H1 (cell line): ENCODE data around the gene BAIAP2. TPM values are rescaled to one million over a fixed set of nuclear protein-coding genes. Genes with fewer than 3 reads are reported as not detected.
A peak's percentile ranks its signal among the peaks of the same experiment; 100 is the strongest.

Experiments
- CTCF ChIA-PET: fragments of 300-600 bp; sonication (Branson Sonifier 250); formaldehyde crosslinking; loops from one replicate; lab custom pipeline; 2021; ENCODE audit not compliant: partially characterized antibody; lab: Charles Lee
- POLR2A ChIA-PET: fragments of 300-600 bp; sonication (Branson Sonifier 250); formaldehyde crosslinking; loops from one replicate; lab custom pipeline; 2021; ENCODE audit warnings: inconsistent platforms; ENCODE audit not compliant: partially characterized antibody; lab: Charles Lee
- DNase-seq, 2 experiments: peaks; one replicate each; pipeline versions ENCODE4 v3.0.0 to v3.0.0-alpha.2; 2010 to 2022; ENCODE audit warnings: low spot score in 2 of 2, low read depth in 1 of 2, mixed read lengths in 1 of 2
- FAIRE-seq: peaks from 2 replicates; lab custom pipeline; 2011; peaks lifted over from hg19 to GRCh38; lab: Jason Lieb, UNC
- H2AFZ ChIP-seq: 2 replicates; pipeline ENCODE4 v1.8.1; 2012; ENCODE audit warnings: low read length, inconsistent platforms
- H2AK5ac ChIP-seq: 2 replicates; pipeline ENCODE4 v1.6.1; 2013; ENCODE audit warnings: low read depth, low read length
- H2BK120ac ChIP-seq: replicated peaks from 2 replicates; pipeline ENCODE3; 2013; ENCODE audit warnings: low read depth, low read length, inconsistent platforms
- H2BK12ac ChIP-seq: 2 replicates; pipeline ENCODE4 v1.6.1; 2013; ENCODE audit warnings: low read depth, low read length
- H2BK15ac ChIP-seq: 2 replicates; pipeline ENCODE4 v1.6.1; 2013; ENCODE audit warnings: low read length
- H2BK20ac ChIP-seq: 2 replicates; pipeline ENCODE4 v1.6.1; 2013; ENCODE audit warnings: low read length
- H2BK5ac ChIP-seq: 2 replicates; pipeline ENCODE4 v1.6.1; 2013; ENCODE audit warnings: low read depth, low read length
- H3K14ac ChIP-seq: 2 replicates; pipeline ENCODE4 v1.6.1; 2013; ENCODE audit warnings: inconsistent platforms; ENCODE audit not compliant: insufficient read length
- H3K18ac ChIP-seq: 2 replicates; pipeline ENCODE4 v1.6.1; 2013; ENCODE audit warnings: low read length; ENCODE audit errors: extremely low read depth
- H3K23ac ChIP-seq: 2 replicates; pipeline ENCODE4 v1.6.1; 2013; ENCODE audit warnings: inconsistent platforms; ENCODE audit not compliant: insufficient read length
- H3K23me2 ChIP-seq: 2 replicates; pipeline ENCODE4 v1.6.1; 2013; ENCODE audit warnings: low read depth, low read length
- H3K27ac ChIP-seq: 2 replicates; pipeline ENCODE4 v1.6.1; 2011; ENCODE audit warnings: low read depth, low read length, inconsistent platforms
- H3K27me3 ChIP-seq, 4 experiments: replicated peaks in 1 of 4; 1 replicate in 1 of 4; 2 replicates in 3 of 4; pipeline versions ENCODE4 v1.6.1 to v1.8.1; 2011 to 2013; ENCODE audit warnings: low read length in 3 of 4, mild to moderate bottlenecking in 3 of 4, inconsistent platforms in 2 of 4, mixed read lengths in 2 of 4, moderate library complexity in 1 of 4; ENCODE audit not compliant: control insufficient read depth in 3 of 4, insufficient read depth in 3 of 4; ENCODE audit errors: extremely low read depth in 1 of 4
- H3K36me3 ChIP-seq, 4 experiments: 2 replicates each; pipeline versions ENCODE4 v1.6.1 to v1.8.1; 2011 to 2013; ENCODE audit warnings: mild to moderate bottlenecking in 4 of 4, low read length in 3 of 4, moderate library complexity in 2 of 4, control low read depth in 1 of 4, inconsistent platforms in 1 of 4; ENCODE audit not compliant: insufficient read depth in 4 of 4, control insufficient read depth in 2 of 4
- H3K4ac ChIP-seq: replicated peaks from 2 replicates; pipeline ENCODE3; 2013; ENCODE audit warnings: low read length, low read depth, mixed read lengths, inconsistent platforms; ENCODE audit not compliant: insufficient read length
- H3K4me1 ChIP-seq, 4 experiments: replicated peaks in 1 of 4; 1 replicate in 1 of 4; 2 replicates in 3 of 4; pipeline versions ENCODE4 v1.6.1 to v1.8.1; 2011 to 2013; ENCODE audit warnings: low read length in 3 of 4, inconsistent platforms in 2 of 4, mixed read lengths in 1 of 4; ENCODE audit not compliant: insufficient read depth in 4 of 4, control insufficient read depth in 3 of 4
- H3K4me2 ChIP-seq, 2 experiments: 2 replicates each; pipeline versions ENCODE4 v1.6.1 to v1.8.1; 2011 to 2013; ENCODE audit warnings: low read depth in 2 of 2, low read length in 2 of 2, control low read depth in 1 of 2, inconsistent platforms in 1 of 2, mild to moderate bottlenecking in 1 of 2; ENCODE audit not compliant: insufficient read depth in 1 of 2
- H3K4me3 ChIP-seq, 4 experiments: fragments of 200-600, 300-600 bp in 1 of 4; sonication (generic), shearing (Covaris generic), sonication (Bioruptor Twin) in 1 of 4; 2 replicates each; pipeline versions ENCODE4 v1.5.1 to v1.8.1; 2011 to 2016; ENCODE audit warnings: low read length in 4 of 4, low read depth in 3 of 4, control low read depth in 2 of 4, inconsistent platforms in 2 of 4, mild to moderate bottlenecking in 2 of 4, mixed read lengths in 1 of 4, moderate library complexity in 1 of 4; ENCODE audit not compliant: insufficient read depth in 2 of 4; ENCODE audit errors: extremely low read depth in 1 of 4
- H3K56ac ChIP-seq: replicated peaks from 2 replicates; pipeline ENCODE3; 2013; ENCODE audit warnings: low read depth, mild to moderate bottlenecking, mixed read lengths, low read length, inconsistent platforms; ENCODE audit not compliant: insufficient read length
- H3K79me1 ChIP-seq: 2 replicates; pipeline ENCODE4 v1.6.1; 2013; ENCODE audit warnings: low read depth, low read length, control low read depth
- H3K79me2 ChIP-seq, 2 experiments: 2 replicates each; pipeline versions ENCODE4 v1.6.1 to v1.8.1; 2012 to 2013; ENCODE audit warnings: low read length in 2 of 2, mild to moderate bottlenecking in 2 of 2, inconsistent platforms in 1 of 2; ENCODE audit not compliant: insufficient read depth in 2 of 2, control insufficient read depth in 1 of 2
- H3K9ac ChIP-seq, 4 experiments: replicated peaks in 1 of 4; 1 replicate in 1 of 4; 2 replicates in 3 of 4; pipeline versions ENCODE4 v1.6.1 to v1.8.1; 2011 to 2013; ENCODE audit warnings: low read depth in 3 of 4, low read length in 3 of 4, control low read depth in 2 of 4, mild to moderate bottlenecking in 2 of 4, moderate library complexity in 2 of 4, inconsistent platforms in 1 of 4; ENCODE audit errors: extremely low read depth in 1 of 4
- H3K9me3 ChIP-seq, 2 experiments: 2 replicates each; pipeline versions ENCODE4 v1.6.1 to v1.8.1; 2012 to 2013; ENCODE audit warnings: mild to moderate bottlenecking in 2 of 2, moderate library complexity in 2 of 2, control low read depth in 1 of 2, inconsistent platforms in 1 of 2, low read depth in 1 of 2, low read length in 1 of 2, mixed read lengths in 1 of 2; ENCODE audit not compliant: insufficient read depth in 2 of 2
- H4K20me1 ChIP-seq, 2 experiments: replicated peaks in 1 of 2; 2 replicates each; pipeline versions ENCODE3 to v1.8.1; 2011 to 2013; ENCODE audit warnings: inconsistent platforms in 2 of 2, low read length in 2 of 2, mild to moderate bottlenecking in 1 of 2; ENCODE audit not compliant: insufficient read depth in 2 of 2, control insufficient read depth in 1 of 2
- H4K5ac ChIP-seq: 2 replicates; pipeline ENCODE4 v1.6.1; 2013; ENCODE audit warnings: low read length, low read depth, mixed read lengths, inconsistent platforms; ENCODE audit not compliant: insufficient read length
- H4K8ac ChIP-seq: 2 replicates; pipeline ENCODE4 v1.8.0; 2013; ENCODE audit warnings: mild to moderate bottlenecking, moderate library complexity, low read length, inconsistent platforms; ENCODE audit not compliant: insufficient read depth; ENCODE audit errors: extremely low read depth
- H4K91ac ChIP-seq: replicated peaks from 2 replicates; pipeline ENCODE3; 2013; ENCODE audit warnings: low read length, mixed read lengths, inconsistent platforms; ENCODE audit not compliant: insufficient read length
- CHD1 ChIP-seq: IDR thresholded peaks from 2 replicates; pipeline ENCODE4 v1.6.1; 2012; ENCODE audit warnings: low read depth, low read length, improper control_type of control experiment
- MAFK ChIP-seq: IDR thresholded peaks from 2 replicates; pipeline ENCODE4 v1.6.1; 2012; ENCODE audit warnings: low read depth, mild to moderate bottlenecking, improper control_type of control experiment, low read length
- SAP30 ChIP-seq: fragments of 300-600 bp; sonication (generic); IDR thresholded peaks from 2 replicates; pipeline ENCODE4 v1.7.1; 2012; ENCODE audit warnings: low read length, moderate library complexity, mild to moderate bottlenecking, inconsistent platforms; ENCODE audit not compliant: insufficient read depth, insufficient replicate concordance
- WGBS, 2 experiments: shearing (Covaris generic) in 1 of 2; methylation state at CpG; one replicate each; pipeline versions ENCODE4 v1.1.6 to v1.1.7; 2013 to 2015; ENCODE audit warnings: low lambda C conversion rate in 2 of 2, mixed read lengths in 2 of 2, inconsistent platforms in 1 of 2, low coverage in 1 of 2, missing lambda C conversion rate in 1 of 2; ENCODE audit not compliant: insufficient replicate concordance in 2 of 2, insufficient coverage in 1 of 2, insufficient read length in 1 of 2; ENCODE audit errors: extremely low coverage in 1 of 2, missing lambda C conversion rate in 1 of 2; 5-methylcytosine and 5-hydroxymethylcytosine counted together
- polyA plus RNA-seq, 7 experiments: library from polyadenylated mRNA; depleted of rRNA in 3 of 7; stranded (reverse) in 5 of 7; unstranded in 2 of 7; fragments of >200 nt in 5 of 7; fragments of 200-250 nt in 2 of 7; gene quantifications; 1 replicate in 5 of 7; 2 replicates in 1 of 7; 4 replicates in 1 of 7; pipeline versions ENCODE4 v1.2.1 to v1.2.3, GENCODE V29; 2011 to 2013; ENCODE audit warnings: missing spikeins in 2 of 7, mixed read lengths in 2 of 7
- total RNA-seq: library from RNA; stranded (reverse); fragmentation: NEBNext Ultra II Directional; extraction: Animal tissue kit (Norgen Biotek cat#: 25700); gene quantifications from 2 replicates; pipeline ENCODE4 v1.2.1, GENCODE V29; 2021

BAIAP2 gene
- total and polyA plus RNA-seq, 2 of the 8 experiments (the other 6 are each of a cell fraction or from before 2014, with no cell fraction given), result 10.0 to 22.8 TPM

- H3K27ac ChIP-seq, result no peak overlapping the region
- no peak overlapping the region for H3K4me2 ChIP-seq
- no peaks in the 10 kb centered on the region for H3K79me1 ChIP-seq
- FAIRE-seq, result no peak
- H2AK5ac ChIP-seq, result no peak overlapping the region
- H4K5ac ChIP-seq, result no peak overlapping the region
- no peaks in the 10 kb centered on the region for H3K36me3 ChIP-seq
- WGBS, 2 experiments, result 90% methylated on average over 19 of the region's 25 CpGs; no CpG with 5 or more reads in 1 of the 2 experiments
- no peak overlapping the region for H3K56ac ChIP-seq
- CTCF ChIA-PET, result interaction anchor here (1.5 kb wide), 1 partner anchor 30 kb away, joined by 5 read pairs; no protein-coding TSS in a partner anchor
- H2AFZ ChIP-seq, result no peak overlapping the region
- no peak overlapping the region for H2BK15ac ChIP-seq
- POLR2A ChIA-PET, result no interaction called here
- H2BK120ac ChIP-seq, result no peak overlapping the region
- no peak overlapping the region for H3K4me3 ChIP-seq
- no peak for DNase-seq
- H4K20me1 ChIP-seq, result peaks cover 0 to 2% of the 10 kb centered on the region in 2 experiments
- no peak overlapping the region for H3K14ac ChIP-seq
- H3K9ac ChIP-seq, result no peak overlapping the region
- H3K23me2 ChIP-seq, result no peaks in the 10 kb centered on the region
- peaks cover 0 to 4% (median 0%) of the 10 kb centered on the region in 4 experiments; a peak in 3 of 7 replicates for H3K4me1 ChIP-seq
- H3K4ac ChIP-seq, result no peak overlapping the region
- H4K8ac ChIP-seq, result peak overlapping the region; percentile 51; the same call in 1 of the 2 replicates
- no peak overlapping the region for H3K18ac ChIP-seq
- no peak overlapping the region for H3K23ac ChIP-seq
- H3K79me2 ChIP-seq, result no peaks in the 10 kb centered on the region
- H4K91ac ChIP-seq, result no peak overlapping the region
- no peak overlapping the region for H2BK5ac ChIP-seq
- H2BK20ac ChIP-seq, result no peak overlapping the region
- H3K27me3 ChIP-seq, result no peaks in the 10 kb centered on the region
- no peak overlapping the region for H2BK12ac ChIP-seq
- no peaks in the 10 kb centered on the region for H3K9me3 ChIP-seq
- TF ChIP-seq CHD1 (no peak), MAFK (no peak), SAP30 (no peak)
Measured at GRCh38 chr17:81159611-81160265, 124.8 kb downstream of the BAIAP2 start.
